ENCODE measurements around the gene GPX2. TPM values are rescaled to one million over a fixed set of nuclear protein-coding genes. Genes with fewer than 3 reads are reported as not detected.

Gene GPX2
- total and polyA plus RNA-seq, 2 of the 8 experiments (the other 6 are each of a cell fraction or from before 2014, with no cell fraction given) = 0.30 to 0.89 TPM

GRCh38 chr14:64940336-64940910 lies 2.1 kb downstream of the GPX2 start (continued):
- TF ChIP-seq HDAC2 (IDR thresholded peaks at IDR 0.05; ENCODE audit: borderline replicate concordance in 1 of 2, low read depth in 2 of 2, low read length in 2 of 2) = no peak
- no peak for TF ChIP-seq SP2 (IDR thresholded peaks at IDR 0.05; ENCODE audit: low read length)
- no peak for TF ChIP-seq KDM5A (IDR thresholded peaks at IDR 0.05; ENCODE audit: low read length)
